PFSK-1 (cell line): ENCODE results near the gene RCN1.

Experiments
- POLR2AphosphoS5 ChIP-seq: IDR thresholded peaks from 2 replicates; pipeline ENCODE4 v1.6.1; 2012; ENCODE audit warnings: low read depth, mild to moderate bottlenecking, control low read depth, low read length, moderate library complexity
- SIN3A ChIP-seq: IDR thresholded peaks from 2 replicates; pipeline ENCODE4 v1.6.1; 2012; ENCODE audit warnings: mild to moderate bottlenecking, low read length, moderate library complexity, borderline replicate concordance; ENCODE audit not compliant: insufficient read depth
- TAF1 ChIP-seq: IDR thresholded peaks from 2 replicates; pipeline ENCODE4 v1.6.1; 2012; ENCODE audit warnings: low read length, control low read depth, borderline replicate concordance; ENCODE audit not compliant: insufficient read depth
- TF ChIP-seq, protein P1 (sequence below), 2 experiments: IDR thresholded peaks; 2 replicates each; pipeline versions ENCODE4 v1.6.1 to v1.8.0; 2011 to 2012; ENCODE audit warnings: low read depth in 2 of 2, low read length in 2 of 2, control low read depth in 1 of 2, inconsistent platforms in 1 of 2, mild to moderate bottlenecking in 1 of 2, moderate library complexity in 1 of 2; ENCODE audit not compliant: insufficient read depth in 1 of 2

DNA sequence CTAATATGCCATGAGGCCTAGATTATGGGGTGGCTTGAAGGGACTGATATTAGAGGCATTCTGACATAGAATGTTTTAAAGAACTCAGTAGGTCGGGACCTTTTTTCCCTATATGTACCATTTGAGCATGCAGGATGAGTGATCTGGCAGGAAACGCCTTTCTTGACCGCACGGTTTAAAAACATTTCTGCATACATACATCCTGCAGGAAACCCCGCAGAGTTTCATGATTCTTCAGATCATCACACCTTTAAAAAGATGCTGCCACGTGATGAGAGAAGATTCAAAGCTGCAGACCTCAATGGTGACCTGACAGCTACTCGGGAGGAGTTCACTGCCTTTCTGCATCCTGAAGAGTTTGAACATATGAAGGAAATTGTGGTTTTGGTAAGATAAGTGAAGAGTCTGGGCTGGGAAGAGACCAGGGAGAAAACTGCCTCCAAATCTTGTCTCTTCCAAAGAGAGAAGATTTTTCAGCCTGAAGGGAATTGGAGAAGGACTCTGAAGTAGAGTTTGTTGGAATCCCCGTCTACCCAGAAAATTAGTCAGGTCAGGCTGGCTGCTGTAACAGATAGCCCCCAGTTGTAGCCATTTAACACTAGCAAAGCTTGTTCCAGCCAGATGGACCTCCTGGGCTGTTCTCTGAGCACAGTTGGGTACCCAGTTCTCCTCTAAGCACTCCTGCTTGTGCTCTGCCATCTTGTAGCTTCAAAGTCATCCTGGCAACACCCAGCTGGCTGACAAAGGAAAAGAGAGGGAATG lies 7.4 kb downstream of the RCN1 start:
- TF ChIP-seq POLR2AphosphoS5, result no peak
- TF ChIP-seq, protein P1, sequence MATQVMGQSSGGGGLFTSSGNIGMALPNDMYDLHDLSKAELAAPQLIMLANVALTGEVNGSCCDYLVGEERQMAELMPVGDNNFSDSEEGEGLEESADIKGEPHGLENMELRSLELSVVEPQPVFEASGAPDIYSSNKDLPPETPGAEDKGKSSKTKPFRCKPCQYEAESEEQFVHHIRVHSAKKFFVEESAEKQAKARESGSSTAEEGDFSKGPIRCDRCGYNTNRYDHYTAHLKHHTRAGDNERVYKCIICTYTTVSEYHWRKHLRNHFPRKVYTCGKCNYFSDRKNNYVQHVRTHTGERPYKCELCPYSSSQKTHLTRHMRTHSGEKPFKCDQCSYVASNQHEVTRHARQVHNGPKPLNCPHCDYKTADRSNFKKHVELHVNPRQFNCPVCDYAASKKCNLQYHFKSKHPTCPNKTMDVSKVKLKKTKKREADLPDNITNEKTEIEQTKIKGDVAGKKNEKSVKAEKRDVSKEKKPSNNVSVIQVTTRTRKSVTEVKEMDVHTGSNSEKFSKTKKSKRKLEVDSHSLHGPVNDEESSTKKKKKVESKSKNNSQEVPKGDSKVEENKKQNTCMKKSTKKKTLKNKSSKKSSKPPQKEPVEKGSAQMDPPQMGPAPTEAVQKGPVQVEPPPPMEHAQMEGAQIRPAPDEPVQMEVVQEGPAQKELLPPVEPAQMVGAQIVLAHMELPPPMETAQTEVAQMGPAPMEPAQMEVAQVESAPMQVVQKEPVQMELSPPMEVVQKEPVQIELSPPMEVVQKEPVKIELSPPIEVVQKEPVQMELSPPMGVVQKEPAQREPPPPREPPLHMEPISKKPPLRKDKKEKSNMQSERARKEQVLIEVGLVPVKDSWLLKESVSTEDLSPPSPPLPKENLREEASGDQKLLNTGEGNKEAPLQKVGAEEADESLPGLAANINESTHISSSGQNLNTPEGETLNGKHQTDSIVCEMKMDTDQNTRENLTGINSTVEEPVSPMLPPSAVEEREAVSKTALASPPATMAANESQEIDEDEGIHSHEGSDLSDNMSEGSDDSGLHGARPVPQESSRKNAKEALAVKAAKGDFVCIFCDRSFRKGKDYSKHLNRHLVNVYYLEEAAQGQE (IDR thresholded peaks at IDR 0.05; ENCODE audit: insufficient read depth in 1 of 2, low read depth in 2 of 2, low read length in 2 of 2), result no peak
- TF ChIP-seq TAF1, result no peak
- TF ChIP-seq SIN3A, result no peak
